ENCODE data around the gene DDA1. TPM values are rescaled to one million over a fixed set of nuclear protein-coding genes. Genes with fewer than 3 reads are reported as not detected.

DDA1 gene
- total RNA-seq (2022; extraction: Qiagen RNA extraction): 51.2 to 57.9 TPM (median 54.8 TPM) in 5 replicates

DNA sequence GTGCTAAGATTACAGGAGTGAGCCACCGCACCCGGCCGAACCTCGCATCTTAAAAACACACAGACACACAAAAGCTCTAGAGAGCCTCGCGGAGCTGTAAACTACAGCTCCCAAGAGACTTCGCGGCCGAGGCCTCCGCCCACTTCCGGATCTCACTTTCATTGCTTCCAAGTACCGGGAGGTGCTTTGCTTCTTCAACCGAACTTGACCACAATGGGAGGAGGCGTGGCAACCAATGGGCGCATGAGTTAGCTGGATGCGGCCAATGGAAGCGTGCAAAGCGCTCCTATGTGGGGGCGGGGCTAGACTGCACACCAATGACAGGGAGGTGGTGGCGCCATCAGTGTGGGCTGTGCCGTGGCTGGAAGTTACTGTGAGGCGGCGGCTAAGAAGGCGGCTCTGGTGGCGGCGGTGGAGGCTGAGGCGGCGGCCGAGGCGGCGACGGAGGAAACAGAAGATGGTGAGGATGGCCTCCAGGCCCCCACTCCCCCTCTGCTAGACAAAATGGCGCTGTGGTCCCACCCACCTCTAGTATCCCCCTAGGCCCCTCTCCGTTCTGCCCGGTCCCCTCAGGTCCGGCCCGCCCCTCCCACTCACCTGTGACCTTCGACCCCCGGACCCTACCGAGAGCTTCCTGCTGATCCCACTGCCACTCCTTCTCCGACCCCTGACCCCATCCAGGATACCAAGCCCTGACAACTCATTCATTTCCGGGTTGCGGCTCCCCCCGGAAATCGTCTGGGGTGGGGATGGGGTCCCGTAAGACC is at the start of gene DDA1:
Gene DDA1, plus strand, starts transcription at position 366 of the 767 bp plus-strand sequence. Its CDS starts 92 bp downstream, at position 458.

DNA sequence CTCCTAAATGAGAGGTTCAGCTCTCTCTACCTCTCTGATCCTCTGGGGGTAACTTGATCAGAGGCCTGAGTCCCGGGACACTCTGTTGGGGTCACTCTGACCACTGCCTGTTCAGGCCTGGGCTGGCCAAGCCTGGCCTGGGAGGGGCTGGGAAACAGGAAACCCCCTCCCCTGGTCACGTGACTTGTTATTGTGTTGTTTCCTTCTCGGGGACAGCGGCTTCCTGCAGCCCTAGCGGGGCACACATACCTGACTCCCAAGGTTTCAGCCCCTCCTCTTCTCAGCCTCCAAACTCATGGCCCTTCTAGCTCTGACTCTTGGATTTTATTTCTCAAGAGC is 44.8 kb upstream of the DDA1 start, which contains the start of gene USHBP1:
Gene USHBP1, minus strand, starts transcription at position 105 of the 339 bp plus-strand sequence. CDS start 446 bp downstream, outside the sequence.

DNA sequence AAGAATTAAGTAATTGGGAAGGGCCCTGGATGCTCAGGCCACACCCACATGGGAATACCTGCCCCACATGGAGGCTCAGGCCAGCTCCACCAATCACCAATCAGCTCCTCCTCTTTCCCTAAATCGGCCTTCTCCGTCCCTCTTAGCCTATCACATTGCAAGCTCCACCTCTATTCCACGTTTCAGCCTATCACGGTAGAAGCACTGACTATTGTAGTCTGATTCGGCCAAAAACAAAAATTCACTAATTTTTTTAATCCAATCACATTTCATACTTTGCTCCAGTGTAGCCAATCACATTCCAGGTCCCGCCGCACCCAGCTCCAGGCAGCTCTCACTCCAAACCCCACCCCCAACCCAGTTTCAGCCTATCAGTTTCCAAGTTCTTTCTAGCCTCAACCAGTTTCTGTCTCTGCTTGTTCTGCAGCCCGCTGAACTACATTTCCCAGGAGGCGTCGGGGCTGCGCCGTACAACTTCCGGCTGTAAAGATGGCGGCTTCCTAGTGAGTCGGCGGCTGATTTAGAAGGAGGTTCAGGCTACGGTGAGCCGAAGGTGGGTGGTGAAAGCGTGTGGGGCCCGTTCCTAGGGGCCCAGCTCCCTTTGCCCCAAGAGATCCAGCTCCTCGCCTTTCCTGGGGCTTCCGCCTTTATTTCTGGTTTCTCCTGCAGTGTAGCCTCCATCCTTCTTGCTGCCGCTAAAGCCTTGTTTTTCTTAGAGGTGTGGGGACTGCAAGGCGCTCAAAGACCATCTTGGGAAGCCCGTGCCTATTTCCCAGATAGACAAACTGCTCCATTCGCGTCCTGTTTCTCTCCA is 42.2 kb upstream of the DDA1 start, which contains the start of gene BABAM1:
Gene BABAM1, plus strand, starts transcription at position 469 of the 814 bp plus-strand sequence. CDS start 1,364 bp downstream, outside the sequence.

DNA sequence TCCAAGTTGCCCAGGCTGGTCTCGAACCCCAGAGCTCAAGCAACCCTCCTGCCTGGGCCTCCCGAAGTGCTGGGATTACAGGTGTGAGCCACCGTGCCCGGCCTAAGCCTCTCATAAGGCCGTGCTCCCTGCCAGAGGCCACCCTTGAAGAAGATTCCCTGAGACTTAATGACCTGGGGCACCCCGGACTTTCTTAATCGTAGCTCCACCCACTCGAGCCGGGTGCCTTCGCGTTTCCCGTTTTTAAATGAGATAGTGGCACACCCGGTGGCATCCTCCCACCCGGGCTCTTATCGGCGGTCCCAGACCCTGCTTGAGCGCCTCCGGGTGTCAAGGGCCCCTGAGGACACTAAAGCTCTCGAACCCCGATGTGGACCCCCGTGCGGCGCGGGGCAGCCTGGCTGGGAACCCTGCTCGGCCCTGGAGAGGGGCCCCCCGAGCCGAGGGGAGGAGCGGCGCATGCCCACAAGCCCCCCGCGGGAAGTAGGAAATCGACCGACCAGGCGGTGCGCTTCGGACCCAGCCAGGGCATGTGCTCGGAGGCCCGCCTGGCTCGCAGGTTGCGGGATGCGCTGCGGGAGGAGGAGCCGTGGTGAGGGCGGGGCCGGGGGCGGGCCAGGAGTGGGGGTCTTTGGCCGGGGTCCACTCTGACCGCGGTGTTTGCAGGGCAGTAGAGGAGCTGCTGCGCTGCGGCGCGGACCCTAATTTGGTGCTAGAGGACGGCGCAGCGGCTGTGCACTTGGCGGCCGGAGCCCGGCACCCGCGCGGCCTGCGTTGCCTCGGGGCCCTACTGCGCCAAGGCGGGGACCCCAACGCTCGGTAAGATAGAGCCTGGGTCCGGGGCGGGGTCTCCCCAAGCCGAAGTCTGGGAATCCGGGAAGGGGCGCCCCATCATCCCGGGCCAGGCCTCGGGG is 27.7 kb upstream of the DDA1 start, which contains the start of gene ANKLE1:
Gene ANKLE1, plus strand, starts transcription at position 511 of the 914 bp plus-strand sequence. Its CDS starts 20 bp downstream, at position 531.

GRCh38 chr19:17303167-17303939 is 6.0 kb upstream of the DDA1 start, which contains the start of gene ABHD8:
Gene ABHD8 (minus strand): TSS chr19:17303425. CDS start chr19:17301616, 1,809 bp downstream.

GRCh38 chr19:17305517-17306284 is 3.7 kb upstream of the DDA1 start, which contains the start of gene MRPL34:
Gene MRPL34 (plus strand): TSS chr19:17305872. CDS start chr19:17305893, 21 bp downstream.

GRCh38 chr19:17334414-17335409 is 25.3 kb downstream of the DDA1 start, which contains the start of gene ANO8:
Gene ANO8 (minus strand): TSS chr19:17334855. CDS start chr19:17334670, 185 bp downstream.

GRCh38 chr19:17336872-17337674 is 27.7 kb downstream of the DDA1 start, which contains the start of gene GTPBP3:
Gene GTPBP3 (plus strand): TSS chr19:17337553. CDS start chr19:17337612, 59 bp downstream.

Other genes with a start within 250 kb of the DDA1 start
- 11.3 to 13.9 TPM (median 13.7 TPM) in 5 replicates for gene HAUS8, start 234.1 kb upstream of the DDA1 start, total RNA-seq (2022; extraction: Qiagen RNA extraction)
- gene MYO9B, start 233.8 kb upstream of the DDA1 start, total RNA-seq (2022; extraction: Qiagen RNA extraction): 28.2 to 33.0 TPM (median 32.0 TPM) in 5 replicates
- 15.1 to 18.3 TPM (median 16.2 TPM) in 5 replicates for gene USE1, start 94.2 kb upstream of the DDA1 start, total RNA-seq (2022; extraction: Qiagen RNA extraction)
- 12.4 to 13.5 TPM (median 12.8 TPM) in 5 replicates for gene OCEL1, start 83.3 kb upstream of the DDA1 start, total RNA-seq (2022; extraction: Qiagen RNA extraction)
- 26.5 to 68.6 TPM (median 64.2 TPM) in 5 replicates for gene NR2F6, start 63.6 kb upstream of the DDA1 start, total RNA-seq (2022; extraction: Qiagen RNA extraction)
- not detected in 5 replicates for gene USHBP1, start 44.8 kb upstream of the DDA1 start, total RNA-seq (2022; extraction: Qiagen RNA extraction)
- gene BABAM1, start 42.1 kb upstream of the DDA1 start, total RNA-seq (2022; extraction: Qiagen RNA extraction): 56.9 to 65.2 TPM (median 60.7 TPM) in 5 replicates
- gene ANKLE1, start 27.7 kb upstream of the DDA1 start, total RNA-seq (2022; extraction: Qiagen RNA extraction): 0.11 to 0.48 TPM (median 0.47 TPM) in 5 replicates
- gene ABHD8, start 6.1 kb upstream of the DDA1 start, total RNA-seq (2022; extraction: Qiagen RNA extraction): 2.2 to 3.3 TPM (median 3.1 TPM) in 5 replicates
- 55.8 to 85.4 TPM (median 81.6 TPM) in 5 replicates for gene MRPL34, start 3.7 kb upstream of the DDA1 start, total RNA-seq (2022; extraction: Qiagen RNA extraction)
- 2.0 to 3.8 TPM (median 3.3 TPM) in 5 replicates for gene ANO8, start 25.3 kb downstream of the DDA1 start, total RNA-seq (2022; extraction: Qiagen RNA extraction)
- 13.2 to 20.3 TPM (median 19.3 TPM) in 5 replicates for gene GTPBP3, start 28.0 kb downstream of the DDA1 start, total RNA-seq (2022; extraction: Qiagen RNA extraction)
- gene PLVAP, start 67.8 kb downstream of the DDA1 start, total RNA-seq (2022; extraction: Qiagen RNA extraction): not detected in 5 replicates
- not detected in 5 replicates for gene CCDC194, start 84.6 kb downstream of the DDA1 start, total RNA-seq (2022; extraction: Qiagen RNA extraction)
- gene BST2, start 96.1 kb downstream of the DDA1 start, total RNA-seq (2022; extraction: Qiagen RNA extraction): 0.12 to 0.22 TPM (median 0.16 TPM) in 5 replicates
- 30.6 to 42.8 TPM (median 40.1 TPM) in 5 replicates for gene MVB12A, start 110.5 kb downstream of the DDA1 start, total RNA-seq (2022; extraction: Qiagen RNA extraction)
- gene TMEM221, start 139.1 kb downstream of the DDA1 start, total RNA-seq (2022; extraction: Qiagen RNA extraction): 0.31 to 0.71 TPM (median 0.64 TPM) in 5 replicates
- gene NXNL1, start 151.4 kb downstream of the DDA1 start, total RNA-seq (2022; extraction: Qiagen RNA extraction): not detected in 5 replicates
- gene SLC27A1, start 161.0 kb downstream of the DDA1 start, total RNA-seq (2022; extraction: Qiagen RNA extraction): 2.2 to 3.0 TPM (median 2.4 TPM) in 5 replicates
- 48.4 to 84.4 TPM (median 77.5 TPM) in 5 replicates for gene PGLS, start 202.1 kb downstream of the DDA1 start, total RNA-seq (2022; extraction: Qiagen RNA extraction)
- 58.2 to 69.3 TPM (median 67.4 TPM) in 5 replicates for gene COLGALT1, start 246.1 kb downstream of the DDA1 start, total RNA-seq (2022; extraction: Qiagen RNA extraction)

Data from A549 treated with AZD2906 at 1 μM for 4 hours (cell line).